ENCODE measurements around the gene CEPT1. TPM values are rescaled to one million over a fixed set of nuclear protein-coding genes. Genes with fewer than 3 reads are reported as not detected.

Gene CEPT1
- total and polyA plus RNA-seq, 2 donors (not counting 1 experiment from before 2014, with no cell fraction given): 26.4 to 74.5 TPM

DNA sequence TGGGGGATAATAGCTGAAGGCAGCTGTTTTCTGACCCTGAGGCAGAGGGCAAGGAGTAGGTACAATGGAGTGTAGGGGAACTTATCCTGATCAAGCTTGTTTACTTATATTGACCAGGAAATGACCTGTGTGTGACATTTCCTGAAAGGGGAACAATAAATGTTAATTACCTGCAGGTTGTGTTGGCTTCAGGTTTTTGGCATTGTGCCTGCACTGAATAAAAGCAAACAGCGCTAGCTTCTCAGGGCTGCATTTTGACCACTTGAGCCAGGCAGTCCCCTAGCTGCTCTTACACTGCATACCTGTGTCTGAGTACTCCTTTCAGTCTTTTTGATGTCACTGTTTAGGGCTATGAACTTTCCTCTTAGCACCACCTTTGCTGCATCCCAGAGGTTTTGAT is 40.7 kb upstream of the CEPT1 start:
- H3K4me1 ChIP-seq (ENCODE audit: control insufficient read depth, extremely low read depth, insufficient read depth, low read length): no peaks in the 10 kb centered on the region
- no peaks in the 10 kb centered on the region for H3K79me2 ChIP-seq (ENCODE audit: control insufficient read depth, insufficient read depth, low read length)
- no peaks in the 10 kb centered on the region for H4K20me1 ChIP-seq (ENCODE audit: control insufficient read depth, extremely low read depth, insufficient read depth, low read length)
- no peaks in the 10 kb centered on the region for H3K36me3 ChIP-seq (ENCODE audit: control insufficient read depth, insufficient read depth, low read length)
- no peak overlapping the region for H3K9ac ChIP-seq (ENCODE audit: insufficient read depth, low read length)
- H3K27me3 ChIP-seq (ENCODE audit: control insufficient read depth, insufficient read depth, low read length): no peaks in the 10 kb centered on the region
- H2AFZ ChIP-seq (ENCODE audit: low read length): no peak overlapping the region
- H3K9me3 ChIP-seq (ENCODE audit: control insufficient read depth, insufficient read depth, low read depth, low read length): no peaks in the 10 kb centered on the region
- DNase-seq (ENCODE audit: low read depth in 2 of 2): peak in 1 of 2 donors; percentile 2
- no peak overlapping the region for H3K4me2 ChIP-seq (ENCODE audit: extremely low read depth, insufficient read depth, low read length)
- no peak overlapping the region for H3K4me3 ChIP-seq (replicated peaks in 1 of 4; ENCODE audit: control extremely low read depth in 1 of 4, insufficient read depth in 1 of 4, low read depth in 3 of 4, low read length in 4 of 4)
- no peak for TF ChIP-seq EZH2 (IDR thresholded peaks at IDR 0.05; ENCODE audit: low read length, missing control alignments)
- TF ChIP-seq, protein P1, sequence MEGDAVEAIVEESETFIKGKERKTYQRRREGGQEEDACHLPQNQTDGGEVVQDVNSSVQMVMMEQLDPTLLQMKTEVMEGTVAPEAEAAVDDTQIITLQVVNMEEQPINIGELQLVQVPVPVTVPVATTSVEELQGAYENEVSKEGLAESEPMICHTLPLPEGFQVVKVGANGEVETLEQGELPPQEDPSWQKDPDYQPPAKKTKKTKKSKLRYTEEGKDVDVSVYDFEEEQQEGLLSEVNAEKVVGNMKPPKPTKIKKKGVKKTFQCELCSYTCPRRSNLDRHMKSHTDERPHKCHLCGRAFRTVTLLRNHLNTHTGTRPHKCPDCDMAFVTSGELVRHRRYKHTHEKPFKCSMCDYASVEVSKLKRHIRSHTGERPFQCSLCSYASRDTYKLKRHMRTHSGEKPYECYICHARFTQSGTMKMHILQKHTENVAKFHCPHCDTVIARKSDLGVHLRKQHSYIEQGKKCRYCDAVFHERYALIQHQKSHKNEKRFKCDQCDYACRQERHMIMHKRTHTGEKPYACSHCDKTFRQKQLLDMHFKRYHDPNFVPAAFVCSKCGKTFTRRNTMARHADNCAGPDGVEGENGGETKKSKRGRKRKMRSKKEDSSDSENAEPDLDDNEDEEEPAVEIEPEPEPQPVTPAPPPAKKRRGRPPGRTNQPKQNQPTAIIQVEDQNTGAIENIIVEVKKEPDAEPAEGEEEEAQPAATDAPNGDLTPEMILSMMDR (conservative IDR thresholded peaks at IDR 0.05 in 1 of 2, IDR thresholded peaks at IDR 0.05 in 1 of 2; ENCODE audit: low read depth in 1 of 2, low read length in 2 of 2): no peak
- H3K27ac ChIP-seq (ENCODE audit: insufficient read depth, low read length): no peak overlapping the region

DNA sequence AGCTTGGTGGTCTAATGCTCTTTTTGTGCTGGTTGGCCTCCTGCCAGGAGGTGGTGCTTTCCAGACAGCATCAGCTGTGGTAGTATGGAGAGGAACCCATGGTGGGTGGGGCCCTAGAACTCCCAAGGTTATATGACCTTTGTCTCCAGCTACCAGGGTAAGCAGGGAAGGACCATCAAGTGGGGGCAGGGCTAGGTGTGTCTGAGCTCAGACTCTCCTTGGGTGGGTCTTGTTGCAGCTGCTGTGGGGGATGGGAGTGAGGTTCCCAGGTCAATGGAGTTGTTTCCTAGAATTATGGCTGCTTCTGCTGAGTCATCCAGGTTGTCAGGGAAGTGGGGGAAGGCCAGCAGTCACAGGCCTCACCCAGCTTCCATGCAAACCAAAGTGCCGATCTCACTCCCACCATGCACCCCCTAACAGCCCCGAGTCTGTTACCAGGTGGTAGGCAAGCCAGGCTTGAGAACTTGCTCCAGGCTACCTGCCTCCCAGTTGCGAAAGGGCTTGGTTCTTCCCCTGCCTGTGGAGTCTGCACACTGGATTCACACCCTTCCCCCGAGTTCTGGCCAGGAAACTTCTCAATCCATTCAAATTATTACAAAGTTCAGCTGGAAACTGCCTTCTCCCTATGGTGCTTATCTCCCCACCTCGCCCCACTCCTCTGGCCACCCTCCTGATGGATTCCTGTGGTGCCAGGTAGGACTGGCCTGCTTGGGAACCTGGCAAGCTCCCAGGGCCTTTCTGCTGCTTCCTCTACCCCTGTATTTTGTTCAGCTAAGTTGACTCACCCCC is 38.0 kb upstream of the CEPT1 start:
- no peak overlapping the region for H3K27ac ChIP-seq (ENCODE audit: insufficient read depth, low read length)
- DNase-seq (ENCODE audit: low read depth in 2 of 2): no peak
- H4K20me1 ChIP-seq (ENCODE audit: control insufficient read depth, extremely low read depth, insufficient read depth, low read length): no peaks in the 10 kb centered on the region
- no peak overlapping the region for H3K4me2 ChIP-seq (ENCODE audit: extremely low read depth, insufficient read depth, low read length)
- no peak overlapping the region for H3K9ac ChIP-seq (ENCODE audit: insufficient read depth, low read length)
- H2AFZ ChIP-seq (ENCODE audit: low read length): no peak overlapping the region
- H3K4me3 ChIP-seq (replicated peaks in 1 of 4; ENCODE audit: control extremely low read depth in 1 of 4, insufficient read depth in 1 of 4, low read depth in 3 of 4, low read length in 4 of 4): no peak overlapping the region
- H3K79me2 ChIP-seq (ENCODE audit: control insufficient read depth, insufficient read depth, low read length): no peaks in the 10 kb centered on the region
- no peak for TF ChIP-seq EZH2 (IDR thresholded peaks at IDR 0.05; ENCODE audit: low read length, missing control alignments)
- TF ChIP-seq, protein P1 (conservative IDR thresholded peaks at IDR 0.05 in 1 of 2, IDR thresholded peaks at IDR 0.05 in 1 of 2; ENCODE audit: low read depth in 1 of 2, low read length in 2 of 2): no peak
- H3K27me3 ChIP-seq (ENCODE audit: control insufficient read depth, insufficient read depth, low read length): no peaks in the 10 kb centered on the region
- H3K4me1 ChIP-seq (ENCODE audit: control insufficient read depth, extremely low read depth, insufficient read depth, low read length): no peaks in the 10 kb centered on the region
- H3K36me3 ChIP-seq (ENCODE audit: control insufficient read depth, insufficient read depth, low read length): no peaks in the 10 kb centered on the region
- no peaks in the 10 kb centered on the region for H3K9me3 ChIP-seq (ENCODE audit: control insufficient read depth, insufficient read depth, low read depth, low read length)

DNA sequence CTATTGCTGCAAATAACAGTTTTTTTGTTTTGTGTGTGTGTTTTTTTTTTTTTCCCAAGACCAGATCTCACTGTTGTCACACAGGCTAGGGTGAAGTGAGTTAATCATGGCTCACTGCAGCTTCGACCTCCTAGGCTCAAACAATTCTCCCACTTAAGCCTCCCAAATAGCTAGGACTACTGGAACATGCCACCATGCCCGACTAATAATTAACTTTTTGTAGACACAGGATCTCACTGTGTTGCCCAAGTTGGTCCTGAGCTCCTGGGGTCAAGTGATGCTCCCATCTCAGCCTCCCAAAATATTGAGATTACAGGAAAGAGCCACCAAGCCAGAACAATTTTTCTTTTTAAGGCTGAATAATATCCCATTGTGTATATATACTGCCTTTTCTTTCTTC is 35.0 kb upstream of the CEPT1 start:
- H3K27ac ChIP-seq (ENCODE audit: insufficient read depth, low read length): no peak overlapping the region

More for the DNA sequence above, 35.0 kb upstream of the CEPT1 start:
- Histone ChIP-seq H3K9me3 (ENCODE audit: control insufficient read depth, insufficient read depth, low read depth, low read length) (no peaks in the 10 kb centered on the region), H4K20me1 (ENCODE audit: control insufficient read depth, extremely low read depth, insufficient read depth, low read length) (no peaks in the 10 kb centered on the region), H3K27me3 (ENCODE audit: control insufficient read depth, insufficient read depth, low read length) (no peaks in the 10 kb centered on the region), H3K36me3 (ENCODE audit: control insufficient read depth, insufficient read depth, low read length) (no peaks in the 10 kb centered on the region), H3K4me3 (replicated peaks in 1 of 4; ENCODE audit: control extremely low read depth in 1 of 4, insufficient read depth in 1 of 4, low read depth in 3 of 4, low read length in 4 of 4) (no peak overlapping the region), H3K4me1 (ENCODE audit: control insufficient read depth, extremely low read depth, insufficient read depth, low read length) (no peaks in the 10 kb centered on the region), H3K9ac (ENCODE audit: insufficient read depth, low read length) (no peak overlapping the region), H2AFZ (ENCODE audit: low read length) (no peak overlapping the region), H3K79me2 (ENCODE audit: control insufficient read depth, insufficient read depth, low read length) (no peaks in the 10 kb centered on the region), H3K4me2 (ENCODE audit: extremely low read depth, insufficient read depth, low read length) (no peak overlapping the region)
- TF ChIP-seq, protein P1 (conservative IDR thresholded peaks at IDR 0.05 in 1 of 2, IDR thresholded peaks at IDR 0.05 in 1 of 2; ENCODE audit: low read depth in 1 of 2, low read length in 2 of 2): no peak
- TF ChIP-seq EZH2 (IDR thresholded peaks at IDR 0.05; ENCODE audit: low read length, missing control alignments): no peak
- DNase-seq (ENCODE audit: low read depth in 2 of 2): no peak

Data from fibroblast of lung (primary cell).